Activated T-cell treated with anti-CD3 and anti-CD28 coated beads, Interleukin-2, amount 50 U/mL, for 48 hours (primary cell): ENCODE results near the gene FBXW7.

Experiments used
- DNase-seq, 2 experiments: peaks; one replicate each; pipeline ENCODE4 v3.0.0-alpha.2; 2020

FBXW7 gene

GRCh38 chr4:152321923-152322322, 214.0 kb downstream of the FBXW7 start:
- DNase-seq, result no peak

DNA sequence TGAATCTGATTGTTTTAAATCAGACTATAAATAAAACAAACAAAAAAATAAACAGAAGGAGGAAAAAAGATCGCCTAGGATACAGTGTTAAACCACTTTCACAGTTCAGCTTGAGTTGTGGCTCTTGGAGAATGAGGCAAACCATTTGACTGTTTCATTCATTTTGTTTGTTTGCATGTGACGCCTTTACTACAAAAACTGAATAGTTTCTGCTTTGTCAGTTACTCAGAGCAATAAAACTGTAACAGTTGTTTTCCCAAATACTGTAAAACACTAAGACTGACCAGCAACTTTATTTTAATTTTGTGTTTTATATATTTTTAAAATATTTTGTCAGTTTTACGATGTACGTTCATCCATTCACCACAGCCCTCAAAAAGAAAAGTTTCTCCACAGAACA, 214.5 kb downstream of the FBXW7 start:
- no peak for DNase-seq

DNA sequence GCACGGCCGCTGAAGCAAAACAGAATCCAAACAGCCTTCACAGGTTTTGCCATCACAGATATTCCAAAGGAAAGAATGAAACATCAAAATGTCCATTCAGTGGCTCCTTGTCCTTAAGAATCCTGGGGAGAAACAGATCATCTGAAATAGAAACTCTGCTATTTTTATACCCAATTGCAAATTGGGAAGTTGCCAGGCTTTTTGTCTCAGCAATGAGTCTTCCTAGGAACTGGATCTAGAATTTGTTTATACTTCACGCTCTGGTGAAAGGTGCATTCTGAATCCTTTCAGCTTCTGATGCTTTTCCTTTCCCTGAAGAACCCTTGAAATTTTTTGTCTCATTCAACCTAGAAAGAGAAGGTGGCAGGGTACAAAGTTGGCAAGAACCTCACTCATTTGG, 218.9 kb downstream of the FBXW7 start:
- no peak for DNase-seq

DNA sequence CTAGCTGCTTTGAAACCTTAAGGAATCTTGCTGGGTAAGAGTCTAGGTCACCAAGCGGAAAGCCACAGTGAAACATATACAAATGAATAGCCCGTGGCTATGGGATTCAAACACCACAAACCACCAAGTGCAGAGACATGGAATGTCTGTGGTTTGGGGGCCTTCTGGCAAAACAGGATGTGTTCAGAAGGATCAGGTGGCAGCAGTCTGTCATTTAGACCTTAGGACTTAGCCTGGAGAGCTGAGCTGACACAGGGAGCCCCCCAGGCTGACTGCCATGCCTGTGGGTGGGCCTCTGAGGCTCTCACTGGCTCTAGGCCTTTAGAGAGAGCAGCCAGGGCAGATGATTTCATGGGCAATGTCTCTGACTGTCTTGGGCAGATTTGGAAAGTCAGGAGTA, 225.6 kb downstream of the FBXW7 start:
- no peak for DNase-seq

GRCh38 chr4:152309418-152309817, 226.5 kb downstream of the FBXW7 start:
- no peak for DNase-seq

DNA sequence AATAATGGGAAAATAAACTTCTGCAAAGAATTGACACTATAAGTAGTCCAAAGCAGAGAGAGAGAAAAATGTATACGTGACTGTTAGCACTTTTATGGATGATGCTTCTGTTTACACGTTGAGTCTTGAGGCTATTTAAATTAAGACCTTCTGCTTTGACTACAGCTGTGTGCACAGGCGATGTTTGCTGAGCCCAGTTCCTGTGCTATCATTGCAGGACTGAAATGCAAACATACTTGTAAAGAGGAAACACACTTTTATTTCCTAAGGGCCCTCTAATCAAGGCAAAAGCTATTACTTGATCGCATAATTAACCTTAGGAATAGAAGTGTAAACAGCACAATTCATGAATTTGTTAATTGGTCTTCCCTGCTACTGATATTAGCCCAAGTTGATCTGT, 226.9 kb downstream of the FBXW7 start:
- DNase-seq, result no peak

DNA sequence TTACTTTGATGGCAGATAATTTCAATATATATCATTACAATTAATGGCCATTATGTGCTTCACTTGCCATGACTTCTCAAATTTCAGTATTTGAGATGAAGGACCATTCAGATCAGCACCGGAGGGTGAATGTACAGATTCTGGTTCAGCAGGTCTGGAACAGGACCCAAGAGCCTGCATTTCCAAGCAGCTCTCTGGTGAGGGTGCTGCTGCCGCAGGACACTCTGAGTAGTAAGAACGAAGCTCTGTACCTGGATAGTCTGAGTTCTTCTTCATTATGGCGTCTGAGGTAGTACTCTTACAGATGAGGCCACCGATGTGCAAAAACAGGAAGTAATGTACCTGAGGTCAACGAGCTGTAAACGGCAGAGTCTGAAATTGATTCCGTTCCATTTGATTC, 228.2 kb downstream of the FBXW7 start:
- DNase-seq, result no peak

GRCh38 chr4:152306541-152306940, 229.4 kb downstream of the FBXW7 start:
- no peak for DNase-seq

GRCh38 chr4:152304220-152304619, 231.7 kb downstream of the FBXW7 start:
- no peak for DNase-seq

GRCh38 chr4:152301381-152301780, 234.5 kb downstream of the FBXW7 start:
- no peak for DNase-seq

DNA sequence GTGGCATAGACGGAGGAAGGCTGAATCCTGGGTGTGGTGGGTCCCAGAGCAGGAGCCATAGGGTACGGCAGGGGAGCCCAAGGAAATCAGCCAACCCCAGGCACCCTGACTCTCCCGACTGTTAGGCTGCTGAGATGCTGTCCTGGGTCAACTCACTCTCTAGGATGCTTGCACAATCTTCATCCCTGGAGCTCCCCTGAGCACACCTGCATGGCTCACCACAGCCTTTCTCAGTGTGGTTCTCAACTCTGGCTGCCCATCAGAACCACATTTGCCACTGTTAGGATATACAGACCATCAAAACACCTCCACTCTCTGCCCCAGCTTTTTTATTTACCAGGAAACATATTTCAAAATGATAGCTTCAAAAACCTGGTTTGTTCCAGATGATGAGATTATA, 236.3 kb downstream of the FBXW7 start:
- DNase-seq, result no peak

DNA sequence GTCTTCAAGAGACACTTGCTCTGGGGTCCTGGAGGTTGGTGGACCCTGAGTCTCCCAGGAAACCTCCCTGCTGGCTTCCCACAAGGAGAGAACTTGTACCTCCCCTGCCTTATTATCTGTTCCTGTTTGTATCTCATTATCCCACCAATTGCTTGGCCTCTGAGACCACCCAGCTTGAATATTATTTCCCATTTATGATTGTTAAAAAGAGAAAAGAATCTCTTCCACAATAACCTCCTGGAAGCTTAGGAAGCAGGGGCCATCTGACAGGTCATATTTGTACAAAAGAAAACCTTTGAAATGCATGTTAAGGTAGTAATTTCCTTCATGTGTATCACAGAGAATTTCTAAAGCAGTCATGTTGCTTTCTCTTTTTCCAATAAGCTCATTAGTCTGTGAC, 239.5 kb downstream of the FBXW7 start:
- no peak for DNase-seq

- DNase-seq, result no peak
Observed at GRCh38 chr4:152294765-152295164, 241.1 kb downstream of the FBXW7 start.

GRCh38 chr4:152294331-152294730, 241.6 kb downstream of the FBXW7 start:
- no peak for DNase-seq

- no peak for DNase-seq
Observed at GRCh38 chr4:152293527-152293926, 242.4 kb downstream of the FBXW7 start.

DNA sequence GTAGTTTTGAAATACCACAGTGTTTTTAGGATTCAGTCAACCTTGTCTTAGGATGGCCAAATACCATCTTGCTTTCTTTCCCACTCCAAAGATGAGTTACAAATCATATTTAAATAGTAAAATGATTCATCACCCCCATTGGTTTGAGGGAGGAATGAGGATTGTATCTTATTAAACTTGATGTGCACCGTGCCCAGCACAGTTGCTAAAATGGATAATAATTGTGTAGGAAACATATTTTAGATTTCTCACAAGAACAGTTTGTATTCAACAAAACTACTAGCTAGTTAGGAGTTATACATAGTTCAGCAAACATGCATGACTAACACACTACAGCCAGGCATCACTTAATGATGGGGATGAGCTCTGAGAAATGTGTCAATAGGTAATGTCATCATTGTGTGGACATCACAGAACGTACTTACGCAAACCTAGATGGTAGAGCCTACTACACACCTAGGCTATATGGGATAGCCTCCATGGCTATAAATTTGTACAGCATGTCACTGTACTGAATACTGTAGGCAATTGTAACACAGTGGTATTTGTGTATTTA, 245.4 kb downstream of the FBXW7 start:
- DNase-seq, result no peak

DNA sequence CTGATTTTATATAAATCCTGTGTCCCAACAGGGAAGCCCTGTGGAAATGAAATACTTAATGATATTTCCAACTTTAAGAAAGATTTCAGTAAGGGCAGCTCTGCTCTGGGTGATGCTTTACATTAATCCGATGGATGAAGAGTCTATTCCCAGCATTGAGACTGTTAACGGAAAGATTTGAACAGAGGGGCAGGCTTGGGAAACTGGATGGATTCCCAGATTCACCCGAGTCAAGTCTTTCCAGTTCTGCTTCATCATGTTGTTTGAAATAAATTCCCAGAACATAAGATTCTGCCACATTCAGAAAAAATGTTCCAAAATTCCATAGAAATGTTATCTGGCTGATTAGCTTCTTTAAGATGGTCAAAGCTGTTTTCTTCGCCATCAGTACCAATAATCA, 246.0 kb downstream of the FBXW7 start:
- no peak for DNase-seq

- DNase-seq, result no peak
Observed at GRCh38 chr4:152289541-152289940, 246.4 kb downstream of the FBXW7 start.

- no peak for DNase-seq
Observed at GRCh38 chr4:152283801-152284470, 252.0 kb downstream of the FBXW7 start.

DNA sequence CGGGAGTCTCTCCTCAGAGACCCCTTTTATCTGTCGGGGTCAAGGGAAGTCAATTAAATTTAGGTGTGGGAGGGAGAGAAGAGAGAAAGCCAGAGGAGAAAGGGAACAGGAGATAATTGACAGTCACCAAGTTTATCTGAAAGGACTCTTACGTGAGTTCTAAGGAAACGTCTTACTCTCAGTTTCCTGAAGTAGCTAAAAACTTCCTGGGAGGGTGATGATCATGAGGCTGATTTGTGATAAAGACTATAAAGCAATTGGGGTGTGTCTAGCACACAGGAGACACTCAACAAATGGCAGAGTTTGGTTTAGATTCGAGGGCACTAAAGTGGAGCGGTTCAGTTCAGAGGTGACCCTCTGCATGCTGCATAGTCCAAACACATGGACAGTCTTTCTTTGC, 254.1 kb downstream of the FBXW7 start:
- no peak for DNase-seq

DNA sequence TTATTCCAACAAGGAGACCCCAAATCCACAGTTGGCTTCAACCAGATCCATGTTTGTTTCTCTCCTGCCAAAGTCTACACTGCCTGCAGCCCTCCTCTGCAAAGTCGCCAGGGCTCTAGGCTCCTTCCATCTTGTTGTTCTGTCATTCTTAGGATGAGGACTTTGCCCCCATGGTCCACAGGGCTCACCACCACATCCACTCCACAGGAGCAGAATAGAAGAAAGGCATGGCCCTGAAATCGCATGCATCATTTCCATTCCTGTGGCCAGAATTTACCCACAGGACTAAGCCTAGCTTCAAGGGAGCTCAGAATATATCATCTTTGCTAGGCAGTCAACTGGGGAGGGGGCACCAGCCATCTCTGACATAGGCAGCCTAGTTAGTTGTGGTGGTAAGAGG, 254.7 kb downstream of the FBXW7 start:
- no peak for DNase-seq

- DNase-seq, result no peak
Observed at GRCh38 chr4:152279234-152279566, 256.7 kb downstream of the FBXW7 start.

DNA sequence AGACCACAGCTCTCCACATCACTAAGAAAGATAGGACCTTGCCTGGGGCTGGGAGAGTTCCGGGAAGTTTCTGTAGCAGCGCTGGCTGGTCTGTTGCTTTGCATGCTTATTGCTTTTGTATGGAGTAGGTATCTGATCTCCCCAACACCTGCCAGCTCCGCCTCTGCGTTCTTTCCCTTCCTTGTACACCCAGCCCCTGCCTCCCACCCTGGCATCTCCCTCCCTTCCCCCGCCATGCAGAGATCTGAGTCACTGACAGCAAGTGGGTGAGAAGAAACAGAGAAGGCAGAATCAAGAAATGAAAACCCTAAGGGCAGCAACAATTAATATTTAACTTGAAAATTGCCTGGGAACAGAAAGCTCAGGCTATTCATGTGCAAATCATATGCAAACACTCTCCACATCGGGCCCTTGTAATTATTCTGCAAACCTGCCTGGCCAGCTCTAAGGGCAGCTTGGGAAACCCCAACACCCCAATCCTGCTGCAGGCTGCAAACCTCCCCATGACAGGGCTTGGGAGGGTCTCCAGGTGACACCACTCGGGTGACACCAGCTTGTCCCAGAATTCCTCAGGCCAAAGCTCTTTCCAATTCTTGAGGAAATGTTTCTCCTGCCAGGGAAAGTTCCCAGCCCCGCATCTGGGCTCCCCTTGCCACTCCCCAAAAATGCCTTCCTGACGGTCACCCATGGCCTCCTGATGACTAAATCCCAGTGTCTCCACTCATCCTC, 257.2 kb downstream of the FBXW7 start:
- no peak for DNase-seq

GRCh38 chr4:152278172-152278504, 257.8 kb downstream of the FBXW7 start:
- DNase-seq, result no peak

- DNase-seq, result no peak
Observed at GRCh38 chr4:152277333-152277732, 258.6 kb downstream of the FBXW7 start.
